Trophoblast cell (in vitro differentiated cells and primary cell): ENCODE results near the gene ZNF112.
A peak's percentile ranks its signal among the peaks of the same experiment; 100 is the strongest.

ENCODE experiments used
- DNase-seq, 2 donors: peaks; one replicate each; pipeline ENCODE4 v3.0.0-alpha.2; 2016
- H2AFZ ChIP-seq: 2 replicates; pipeline ENCODE4 v1.6.1; 2013; ENCODE audit warnings: low read length, moderate library complexity, mild to moderate bottlenecking; ENCODE audit not compliant: insufficient read depth, poor library complexity
- H2AK5ac ChIP-seq: 2 replicates; pipeline ENCODE4 v1.6.1; 2013; ENCODE audit warnings: mild to moderate bottlenecking, low read length
- H2BK120ac ChIP-seq: 2 replicates; pipeline ENCODE4 v1.6.1; 2013; ENCODE audit warnings: low read length, mild to moderate bottlenecking, moderate library complexity; ENCODE audit not compliant: insufficient read depth, poor library complexity
- H2BK12ac ChIP-seq: 2 replicates; pipeline ENCODE4 v1.6.1; 2013; ENCODE audit warnings: mild to moderate bottlenecking, low read length, moderate library complexity
- H2BK5ac ChIP-seq: 2 replicates; pipeline ENCODE4 v1.6.1; 2013; ENCODE audit warnings: low read length, low read depth, moderate library complexity, mild to moderate bottlenecking; ENCODE audit not compliant: poor library complexity
- H3K14ac ChIP-seq: 2 replicates; pipeline ENCODE4 v1.6.1; 2013; ENCODE audit warnings: mild to moderate bottlenecking, low read length
- H3K18ac ChIP-seq: 2 replicates; pipeline ENCODE4 v1.6.1; 2013; ENCODE audit warnings: mild to moderate bottlenecking, low read length
- H3K23ac ChIP-seq: 2 replicates; pipeline ENCODE4 v1.6.1; 2013; ENCODE audit warnings: low read length
- H3K27ac ChIP-seq: 2 replicates; pipeline ENCODE4 v1.5.1; 2013; ENCODE audit warnings: low read depth, mild to moderate bottlenecking, inconsistent platforms, low read length, moderate library complexity
- H3K27me3 ChIP-seq: 2 replicates; pipeline ENCODE4 v1.6.1; 2013; ENCODE audit warnings: inconsistent platforms, mild to moderate bottlenecking, low read length, moderate library complexity; ENCODE audit not compliant: insufficient read depth
- H3K36me3 ChIP-seq, 2 experiments: 1 replicate in 1 of 2; 2 replicates in 1 of 2; pipeline ENCODE4 v1.6.1; 2013; ENCODE audit warnings: low read length in 2 of 2, mild to moderate bottlenecking in 2 of 2, moderate library complexity in 1 of 2; ENCODE audit not compliant: insufficient read depth in 2 of 2, control insufficient read depth in 1 of 2
- H3K4ac ChIP-seq: 2 replicates; pipeline ENCODE4 v1.6.1; 2013; ENCODE audit warnings: low read depth, mild to moderate bottlenecking, low read length, moderate library complexity
- H3K4me1 ChIP-seq, 2 experiments: 1 replicate in 1 of 2; 2 replicates in 1 of 2; pipeline ENCODE4 v1.6.1; 2013; ENCODE audit warnings: low read length in 2 of 2, mild to moderate bottlenecking in 2 of 2, moderate library complexity in 1 of 2; ENCODE audit not compliant: insufficient read depth in 2 of 2, control insufficient read depth in 1 of 2
- H3K4me2 ChIP-seq: 2 replicates; pipeline ENCODE4 v1.6.1; 2013; ENCODE audit warnings: inconsistent platforms, mild to moderate bottlenecking, low read length, moderate library complexity
- H3K4me3 ChIP-seq: 2 replicates; pipeline ENCODE4 v1.5.1; 2013; ENCODE audit warnings: mild to moderate bottlenecking, low read depth, low read length, inconsistent platforms
- H3K79me1 ChIP-seq: one replicate; pipeline ENCODE4 v1.6.1; 2013; ENCODE audit warnings: low read length
- H3K79me2 ChIP-seq: 2 replicates; pipeline ENCODE4 v1.6.1; 2013; ENCODE audit warnings: low read length, mild to moderate bottlenecking; ENCODE audit not compliant: control insufficient read depth, insufficient read depth, poor library complexity
- H3K9ac ChIP-seq: 2 replicates; pipeline ENCODE4 v1.6.1; 2013; ENCODE audit warnings: mild to moderate bottlenecking, low read length
- H3K9me3 ChIP-seq: 2 replicates; pipeline ENCODE4 v1.6.1; 2013; ENCODE audit warnings: low read depth, mild to moderate bottlenecking, control low read depth, inconsistent platforms, low read length; ENCODE audit not compliant: insufficient read depth
- H4K12ac ChIP-seq: 2 replicates; pipeline ENCODE4 v1.6.1; 2013; ENCODE audit warnings: low read depth, mild to moderate bottlenecking, low read length, moderate library complexity
- H4K8ac ChIP-seq: 2 replicates; pipeline ENCODE4 v1.6.1; 2013; ENCODE audit warnings: low read depth, mild to moderate bottlenecking, low read length, moderate library complexity
- H4K91ac ChIP-seq: one replicate; pipeline ENCODE4 v1.6.1; 2013; ENCODE audit warnings: low read depth, mild to moderate bottlenecking, low read length, moderate library complexity
- WGBS: extraction: QIAGEN DNeasy Blood & Tissue Kit; methylation state at CpG from one replicate; pipeline ENCODE4 v1.1.7; 2013; ENCODE audit warnings: missing lambda C conversion rate; ENCODE audit not compliant: insufficient read length, insufficient coverage; ENCODE audit errors: extremely low coverage; 5-methylcytosine and 5-hydroxymethylcytosine counted together

Gene ZNF112

GRCh38 chr19:44305457-44305856, 51.0 kb downstream of the ZNF112 start:
- H3K36me3 ChIP-seq: peaks cover 5 to 7% of the 10 kb centered on the region in 2 experiments
- H3K4me2 ChIP-seq: peak overlapping the region; percentile 84
- no peak overlapping the region for H3K14ac ChIP-seq
- no peaks in the 10 kb centered on the region for H3K27me3 ChIP-seq
- no peak overlapping the region for H4K91ac ChIP-seq
- no peak overlapping the region for H2AK5ac ChIP-seq
- H2BK120ac ChIP-seq: no peak overlapping the region
- no peak overlapping the region for H3K18ac ChIP-seq
- peak overlapping the region; percentile 52 for H2AFZ ChIP-seq
- no peaks in the 10 kb centered on the region for H3K4me1 ChIP-seq
- H3K9ac ChIP-seq: no peak overlapping the region
- peaks cover 4% of the 10 kb centered on the region for H3K9me3 ChIP-seq
- H3K79me2 ChIP-seq: peaks cover 3% of the 10 kb centered on the region
- no peak overlapping the region for H3K27ac ChIP-seq
- no peak for DNase-seq
- H3K79me1 ChIP-seq: peaks cover 4% of the 10 kb centered on the region
- H3K4ac ChIP-seq: no peak overlapping the region
- H2BK12ac ChIP-seq: no peak overlapping the region
- no peak overlapping the region for H4K12ac ChIP-seq
- no peak overlapping the region for H3K23ac ChIP-seq
- H2BK5ac ChIP-seq: no peak overlapping the region
- H4K8ac ChIP-seq: peak overlapping the region; percentile 57
- WGBS: no CpG with 5 or more reads among the region's 4 CpGs
- H3K4me3 ChIP-seq: no peak overlapping the region

GRCh38 chr19:44304659-44305193, 51.8 kb downstream of the ZNF112 start, which contains the start of gene ZNF235:
ZNF235 (minus strand) TSS chr19:44305025; CDS start chr19:44303404, 1,621 bp downstream.
- peak within 1 kb of the TSS; percentile 84 for H3K9ac ChIP-seq
- peaks cover 5 to 7% of the 10 kb centered on the region in 2 experiments for H3K36me3 ChIP-seq
- peak within 1 kb of the TSS; percentile 16 for H3K4ac ChIP-seq
- peak within 1 kb of the TSS; percentile 84 for H3K4me2 ChIP-seq
- no CpG with 5 or more reads among the region's 31 CpGs for WGBS
- peak within 1 kb of the TSS; percentile 83 for H4K91ac ChIP-seq
- peak within 1 kb of the TSS; percentile 76 for H3K14ac ChIP-seq
- peak within 1 kb of the TSS; percentile 68 for H4K12ac ChIP-seq
- H3K23ac ChIP-seq: no peak within 1 kb of the TSS
- peak; percentile 97 to 99 for DNase-seq
- no peaks in the 10 kb centered on the region for H3K4me1 ChIP-seq
- peak within 1 kb of the TSS; percentile 69 for H3K27ac ChIP-seq
- no peak within 1 kb of the TSS for H2BK12ac ChIP-seq
- no peaks in the 10 kb centered on the region for H3K27me3 ChIP-seq
- peaks cover 4% of the 10 kb centered on the region for H3K79me1 ChIP-seq
- peaks cover 4% of the 10 kb centered on the region for H3K9me3 ChIP-seq
- peak within 1 kb of the TSS; percentile 94 for H3K4me3 ChIP-seq
- peak within 1 kb of the TSS; percentile 89 for H3K18ac ChIP-seq
- H2AFZ ChIP-seq: peak within 1 kb of the TSS; percentile 95
- peak within 1 kb of the TSS; percentile 28 for H2BK120ac ChIP-seq
- H2BK5ac ChIP-seq: peak within 1 kb of the TSS; percentile 65
- H2AK5ac ChIP-seq: no peak within 1 kb of the TSS
- H3K79me2 ChIP-seq: peaks cover 3% of the 10 kb centered on the region
- peak within 1 kb of the TSS; percentile 90 for H4K8ac ChIP-seq

DNA sequence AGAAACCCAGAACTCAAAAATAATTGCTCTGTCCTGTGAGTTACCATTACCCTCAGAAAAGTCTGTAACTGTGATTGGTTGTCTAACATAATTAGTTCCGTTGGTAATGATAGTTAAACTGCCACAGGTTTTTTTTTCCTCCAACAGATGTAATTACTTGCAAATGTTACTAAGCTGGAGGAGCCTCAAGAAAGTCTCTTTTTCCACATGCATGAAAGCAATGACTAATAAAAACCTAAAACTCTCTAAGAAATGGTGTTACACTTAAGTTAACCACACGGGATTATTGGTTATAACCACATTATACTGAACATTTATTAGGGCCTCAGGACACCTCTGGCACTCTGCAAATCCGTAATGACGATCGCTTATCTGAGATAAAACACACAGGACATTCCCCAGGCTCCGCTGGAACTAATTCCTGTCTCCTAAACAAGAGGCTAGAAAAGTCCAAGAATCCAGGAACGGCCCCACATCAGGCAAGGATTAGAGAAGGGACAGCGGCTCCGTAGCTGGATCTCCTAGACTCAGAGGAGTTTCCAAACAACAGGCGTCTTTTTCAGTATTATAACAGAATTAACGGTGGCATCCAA, 52.4 kb downstream of the ZNF112 start:
- Histone ChIP-seq H3K79me1 (peaks cover 4% of the 10 kb centered on the region), H2AFZ (no peak overlapping the region), H4K8ac (no peak overlapping the region), H3K79me2 (peaks cover 3% of the 10 kb centered on the region), H2BK120ac (no peak overlapping the region), H3K27me3 (no peaks in the 10 kb centered on the region), H3K27ac (peak overlapping the region; percentile 69), H4K91ac (no peak overlapping the region), H2AK5ac (no peak overlapping the region), H3K4me1 (no peaks in the 10 kb centered on the region), H3K36me3 (peaks cover 7 to 12% of the 10 kb centered on the region in 2 experiments), H3K14ac (no peak overlapping the region), H2BK12ac (no peak overlapping the region), H3K9me3 (peaks cover 4% of the 10 kb centered on the region), H3K4ac (no peak overlapping the region), H3K23ac (no peak overlapping the region), H3K4me2 (peak overlapping the region; percentile 84), H2BK5ac (no peak overlapping the region), H4K12ac (no peak overlapping the region), H3K9ac (peak overlapping the region; percentile 6), H3K18ac (no peak overlapping the region), H3K4me3 (peak overlapping the region; percentile 94)
- peak in 1 of 2 donors; percentile 28 for DNase-seq
- no CpG with 5 or more reads among the region's 11 CpGs for WGBS

GRCh38 chr19:44303320-44303719, 53.2 kb downstream of the ZNF112 start:
- H4K12ac ChIP-seq: no peak overlapping the region
- no peaks in the 10 kb centered on the region for H3K27me3 ChIP-seq
- H3K4me3 ChIP-seq: no peak overlapping the region
- no peak overlapping the region for H3K14ac ChIP-seq
- no peak overlapping the region for H3K9ac ChIP-seq
- H3K18ac ChIP-seq: no peak overlapping the region
- H4K91ac ChIP-seq: no peak overlapping the region
- H2BK120ac ChIP-seq: no peak overlapping the region
- H3K36me3 ChIP-seq: peaks cover 9 to 15% of the 10 kb centered on the region in 2 experiments
- H2AFZ ChIP-seq: no peak overlapping the region
- peaks cover 4% of the 10 kb centered on the region for H3K79me1 ChIP-seq
- WGBS: no CpG with 5 or more reads among the region's 4 CpGs
- H3K4me2 ChIP-seq: no peak overlapping the region
- H3K4me1 ChIP-seq: no peaks in the 10 kb centered on the region
- no peak overlapping the region for H2AK5ac ChIP-seq
- no peak overlapping the region for H2BK12ac ChIP-seq
- H3K9me3 ChIP-seq: peaks cover 4% of the 10 kb centered on the region
- no peak overlapping the region for H3K27ac ChIP-seq
- no peak overlapping the region for H2BK5ac ChIP-seq
- no peak overlapping the region for H4K8ac ChIP-seq
- no peak for DNase-seq
- H3K4ac ChIP-seq: no peak overlapping the region
- H3K23ac ChIP-seq: no peak overlapping the region
- peaks cover 3% of the 10 kb centered on the region for H3K79me2 ChIP-seq
